PFSK-1 (cell line): ENCODE data around the gene KCNJ6.

Experiments
- POLR2AphosphoS5 ChIP-seq: IDR thresholded peaks from 2 replicates; pipeline ENCODE4 v1.6.1; 2012; ENCODE audit warnings: low read depth, mild to moderate bottlenecking, control low read depth, low read length, moderate library complexity
- TAF1 ChIP-seq: IDR thresholded peaks from 2 replicates; pipeline ENCODE4 v1.6.1; 2012; ENCODE audit warnings: low read length, control low read depth, borderline replicate concordance; ENCODE audit not compliant: insufficient read depth

DNA sequence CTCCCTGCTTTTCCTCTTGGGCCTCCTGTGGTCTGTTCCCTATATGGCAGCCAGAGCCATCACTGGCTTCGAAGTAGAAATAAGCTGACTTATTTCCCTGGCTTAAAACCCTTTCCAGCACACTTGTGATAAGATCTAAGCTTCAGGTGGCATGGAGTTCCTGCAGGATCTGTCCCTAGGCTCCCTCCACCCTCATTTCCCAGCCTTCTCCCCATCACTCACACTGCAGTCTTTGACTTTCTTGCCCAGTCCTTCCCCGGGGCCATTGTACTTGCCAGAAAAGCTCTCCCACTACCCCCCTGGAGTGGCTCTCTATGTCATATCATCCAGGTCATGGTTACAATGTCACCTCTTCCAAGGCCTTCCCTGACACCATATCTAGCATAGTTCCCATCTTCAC, 55.8 kb downstream of the KCNJ6 start:
- TF ChIP-seq TAF1 (no peak), POLR2AphosphoS5 (no peak)
